ENCODE measurements around the gene MTERF4.

DNA sequence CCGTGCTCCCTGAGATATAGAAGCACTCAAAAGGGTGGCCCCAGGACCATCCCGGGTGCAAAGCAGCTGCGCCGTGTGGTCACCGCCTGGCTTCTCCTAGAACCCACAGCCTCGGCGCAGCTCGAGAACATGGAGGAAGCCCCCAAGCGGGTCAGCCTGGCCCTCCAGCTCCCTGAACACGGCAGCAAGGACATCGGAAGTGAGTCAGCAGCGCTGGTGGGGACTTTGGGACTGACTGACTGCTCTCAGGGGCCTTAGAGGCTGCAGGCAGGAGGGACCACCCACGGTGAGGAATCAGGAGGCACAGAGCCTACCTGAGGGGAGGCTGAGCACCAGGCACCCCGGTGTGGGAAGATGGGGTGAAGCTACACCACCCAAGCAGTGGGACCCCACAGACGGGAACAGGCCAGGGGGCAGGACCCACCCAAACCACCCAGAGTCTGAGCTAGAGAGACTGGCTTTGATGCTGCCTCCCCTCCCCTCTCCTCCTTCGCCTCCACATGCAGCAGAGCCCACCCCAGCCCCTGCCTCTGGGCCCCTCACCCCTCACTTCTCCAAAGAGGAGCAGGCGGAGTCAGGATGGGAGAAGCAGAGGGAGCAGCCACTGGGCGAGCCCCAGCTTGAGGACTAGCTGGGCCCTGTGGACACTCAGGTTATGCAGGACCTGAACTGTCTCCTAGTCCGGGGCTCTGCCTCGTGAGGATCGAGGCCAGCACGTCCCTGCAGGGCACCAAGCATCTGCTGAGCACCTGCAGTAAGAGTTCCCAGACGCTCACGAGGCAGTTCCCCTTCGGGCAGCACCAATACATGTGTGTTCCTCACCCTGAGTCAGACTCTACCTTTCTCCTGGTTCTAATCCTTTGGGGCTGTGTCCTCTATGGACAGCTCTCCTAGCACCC, 28.7 kb downstream of the MTERF4 start:
- no peak for TF ChIP-seq POLR2A (IDR thresholded peaks at IDR 0.05)
- TF ChIP-seq, protein P1, sequence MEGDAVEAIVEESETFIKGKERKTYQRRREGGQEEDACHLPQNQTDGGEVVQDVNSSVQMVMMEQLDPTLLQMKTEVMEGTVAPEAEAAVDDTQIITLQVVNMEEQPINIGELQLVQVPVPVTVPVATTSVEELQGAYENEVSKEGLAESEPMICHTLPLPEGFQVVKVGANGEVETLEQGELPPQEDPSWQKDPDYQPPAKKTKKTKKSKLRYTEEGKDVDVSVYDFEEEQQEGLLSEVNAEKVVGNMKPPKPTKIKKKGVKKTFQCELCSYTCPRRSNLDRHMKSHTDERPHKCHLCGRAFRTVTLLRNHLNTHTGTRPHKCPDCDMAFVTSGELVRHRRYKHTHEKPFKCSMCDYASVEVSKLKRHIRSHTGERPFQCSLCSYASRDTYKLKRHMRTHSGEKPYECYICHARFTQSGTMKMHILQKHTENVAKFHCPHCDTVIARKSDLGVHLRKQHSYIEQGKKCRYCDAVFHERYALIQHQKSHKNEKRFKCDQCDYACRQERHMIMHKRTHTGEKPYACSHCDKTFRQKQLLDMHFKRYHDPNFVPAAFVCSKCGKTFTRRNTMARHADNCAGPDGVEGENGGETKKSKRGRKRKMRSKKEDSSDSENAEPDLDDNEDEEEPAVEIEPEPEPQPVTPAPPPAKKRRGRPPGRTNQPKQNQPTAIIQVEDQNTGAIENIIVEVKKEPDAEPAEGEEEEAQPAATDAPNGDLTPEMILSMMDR (IDR thresholded peaks at IDR 0.05): no peak

All from thyroid gland (tissue), 4 donors.